SK-N-SH (cell line): ENCODE results near the gene ZNF592. TPM values are rescaled to one million over a fixed set of nuclear protein-coding genes. Genes with fewer than 3 reads are reported as not detected.

Experiments used
- CTCF ChIA-PET: fragments of 300-600, 350-600 bp; formaldehyde crosslinking; extraction: SDS; loops from one replicate; lab custom pipeline; 2021; lab: Yijun Ruan, JAX
- POLR2A ChIA-PET: fragments of 350-600 bp; sonication (Branson Sonifier 250); formaldehyde crosslinking; extraction: SDS; loops from one replicate; lab custom pipeline; 2020; ENCODE audit warnings: antibody characterized with exemption, inconsistent platforms; lab: Yijun Ruan, JAX
- DNase-seq: peaks from one replicate; pipeline ENCODE4 v3.0.0; 2012
- H2AFZ ChIP-seq: fragments of 200-600 bp; sonication (generic); 2 replicates; pipeline ENCODE4 v1.8.1; 2016; ENCODE audit warnings: antibody characterized with exemption, mild to moderate bottlenecking, low read depth
- H3F3A ChIP-seq: fragments of 200-600 bp; sonication (generic); replicated peaks from 2 replicates; pipeline ENCODE3; 2016; ENCODE audit warnings: antibody characterized with exemption, mild to moderate bottlenecking; ENCODE audit not compliant: insufficient read depth
- H3K27ac ChIP-seq, 2 experiments: fragments of 200-500 bp in 1 of 2; fragments of 200-600 bp in 1 of 2; sonication (Bioruptor generic) in 1 of 2; sonication (generic), shearing (Covaris generic) in 1 of 2; 2 replicates each; pipeline versions ENCODE4 v1.5.1 to v1.6.1; 2014 to 2016; ENCODE audit warnings: low read depth in 2 of 2, inconsistent platforms in 1 of 2, low read length in 1 of 2, mild to moderate bottlenecking in 1 of 2, mixed read lengths in 1 of 2
- H3K27me3 ChIP-seq: fragments of 200-600 bp; sonication (generic), shearing (Covaris generic); 2 replicates; pipeline ENCODE4 v1.6.1; 2016; ENCODE audit warnings: mixed run types; ENCODE audit not compliant: insufficient read depth
- H3K36me3 ChIP-seq, 2 experiments: fragments of 200-500 bp in 1 of 2; fragments of 200-600 bp in 1 of 2; sonication (Bioruptor generic) in 1 of 2; sonication (generic) in 1 of 2; replicated peaks in 1 of 2; 2 replicates each; pipeline versions ENCODE3 to v1.5.1; 2014 to 2016; ENCODE audit warnings: low read length in 1 of 2, mild to moderate bottlenecking in 1 of 2; ENCODE audit not compliant: insufficient read depth in 2 of 2, control insufficient read depth in 1 of 2
- H3K4me1 ChIP-seq, 2 experiments: fragments of 200-500 bp in 1 of 2; fragments of 200-600 bp in 1 of 2; sonication (Bioruptor generic) in 1 of 2; sonication (generic), shearing (Covaris generic) in 1 of 2; 2 replicates each; pipeline versions ENCODE4 v1.5.1 to v1.6.1; 2014 to 2016; ENCODE audit warnings: low read depth in 1 of 2, low read length in 1 of 2, mixed run types in 1 of 2; ENCODE audit not compliant: insufficient read depth in 2 of 2, control insufficient read depth in 1 of 2
- H3K4me2 ChIP-seq: fragments of 200-600 bp; sonication (generic), shearing (Covaris generic); 2 replicates; pipeline ENCODE4 v1.6.1; 2017; ENCODE audit warnings: mixed run types
- H3K4me3 ChIP-seq, 2 experiments: fragments of 200-500 bp in 1 of 2; fragments of 200-600 bp in 1 of 2; sonication (Bioruptor generic) in 1 of 2; sonication (generic), shearing (Covaris generic) in 1 of 2; 2 replicates each; pipeline versions ENCODE4 v1.5.1 to v1.8.1; 2014 to 2016; ENCODE audit warnings: low read depth in 2 of 2, inconsistent platforms in 1 of 2, low read length in 1 of 2, mild to moderate bottlenecking in 1 of 2, mixed read lengths in 1 of 2, moderate library complexity in 1 of 2
- H3K79me2 ChIP-seq: fragments of 200-600 bp; sonication (generic); 2 replicates; pipeline ENCODE4 v1.8.1; 2017; ENCODE audit warnings: mild to moderate bottlenecking; ENCODE audit not compliant: insufficient read depth
- H3K9ac ChIP-seq: fragments of 200-600 bp; sonication (generic); 2 replicates; pipeline ENCODE4 v1.6.1; 2017; ENCODE audit warnings: mixed run types
- H3K9me2 ChIP-seq: fragments of 200-600 bp; sonication (generic); 2 replicates; pipeline ENCODE4 v1.6.1; 2017; ENCODE audit warnings: mixed run types
- H3K9me3 ChIP-seq: fragments of 200-600 bp; sonication (generic); 2 replicates; pipeline ENCODE4 v1.6.1; 2017; ENCODE audit warnings: mixed run types, mild to moderate bottlenecking, moderate library complexity
- H4K20me1 ChIP-seq: fragments of 200-600 bp; sonication (generic); 2 replicates; pipeline ENCODE4 v1.6.1; 2017; ENCODE audit warnings: mild to moderate bottlenecking, mixed run types; ENCODE audit not compliant: insufficient read depth
- CHD2 ChIP-seq: fragments of 150-350 bp; IDR thresholded peaks from 2 replicates; pipeline ENCODE4 v1.6.1; 2018; ENCODE audit warnings: low read length; ENCODE audit not compliant: partially characterized antibody
- ELF1 ChIP-seq: IDR thresholded peaks from 2 replicates; pipeline ENCODE4 v1.4.0; 2012
- EP300 ChIP-seq, 2 experiments: IDR thresholded peaks; 2 replicates each; pipeline versions ENCODE4 v1.4.0 to v1.6.1; 2012; ENCODE audit warnings: borderline replicate concordance in 1 of 2, low read depth in 1 of 2, low read length in 1 of 2
- FOSL2 ChIP-seq: IDR thresholded peaks from 2 replicates; pipeline ENCODE4 v1.4.0; 2012; ENCODE audit warnings: low read depth, mild to moderate bottlenecking, moderate library complexity, borderline replicate concordance
- IRF3 ChIP-seq: fragments of 150-350 bp; IDR thresholded peaks from 2 replicates; pipeline ENCODE4 v1.6.1; 2016; ENCODE audit warnings: mild to moderate bottlenecking, low read depth, low read length
- MAX ChIP-seq: IDR thresholded peaks from 2 replicates; pipeline ENCODE4 v1.4.0; 2012; ENCODE audit warnings: low read depth
- MEF2A ChIP-seq: IDR thresholded peaks from 2 replicates; pipeline ENCODE4 v1.4.0; 2012; ENCODE audit warnings: low read depth, borderline replicate concordance
- MXI1 ChIP-seq: IDR thresholded peaks from 2 replicates; pipeline ENCODE4 v1.6.1; 2012; ENCODE audit warnings: mild to moderate bottlenecking, low read depth, low read length, improper control_type of control experiment
- NFIC ChIP-seq: IDR thresholded peaks from 2 replicates; pipeline ENCODE4 v1.4.0; 2012; ENCODE audit warnings: borderline replicate concordance
- NRF1 ChIP-seq: IDR thresholded peaks from 2 replicates; pipeline ENCODE4 v1.6.1; 2012; ENCODE audit warnings: low read depth, mild to moderate bottlenecking, low read length
- PBX3 ChIP-seq: IDR thresholded peaks from 2 replicates; pipeline ENCODE4; 2012
- POLR2AphosphoS5 ChIP-seq: IDR thresholded peaks from 2 replicates; pipeline ENCODE4 v1.6.1; 2012; ENCODE audit warnings: low read depth, low read length
- RCOR1 ChIP-seq: fragments of 150-350 bp; IDR thresholded peaks from 2 replicates; pipeline ENCODE4 v1.6.1; 2017; ENCODE audit warnings: antibody characterized with exemption, low read length
- YY1 ChIP-seq: IDR thresholded peaks from 2 replicates; pipeline ENCODE4 v1.4.0; 2012; ENCODE audit warnings: low read depth, mild to moderate bottlenecking
- WGBS: methylation state at CpG from one replicate; pipeline ENCODE4 v1.1.6; 2017; ENCODE audit warnings: low lambda C conversion rate; 5-methylcytosine and 5-hydroxymethylcytosine counted together
- polyA plus RNA-seq, 3 experiments: library from polyadenylated mRNA; depleted of rRNA; stranded (reverse); fragments of >200 nt; gene quantifications; 2 replicates each; pipeline ENCODE4 v1.2.3, GENCODE V29; 2012
- TF ChIP-seq, protein P1 (sequence below): IDR thresholded peaks from 2 replicates; pipeline ENCODE4 v1.4.0; 2012; ENCODE audit warnings: low read depth, borderline replicate concordance
- TF ChIP-seq, protein P2 (sequence below): fragments of 200-600 bp; sonication (generic); IDR thresholded peaks from 2 replicates; pipeline ENCODE4 v1.6.1; 2017; ENCODE audit warnings: antibody characterized with exemption, mild to moderate bottlenecking, moderate library complexity

Gene ZNF592
- polyA plus RNA-seq, 1 of the 3 experiments (the other 2 are of a cell fraction): 8.0 TPM

DNA sequence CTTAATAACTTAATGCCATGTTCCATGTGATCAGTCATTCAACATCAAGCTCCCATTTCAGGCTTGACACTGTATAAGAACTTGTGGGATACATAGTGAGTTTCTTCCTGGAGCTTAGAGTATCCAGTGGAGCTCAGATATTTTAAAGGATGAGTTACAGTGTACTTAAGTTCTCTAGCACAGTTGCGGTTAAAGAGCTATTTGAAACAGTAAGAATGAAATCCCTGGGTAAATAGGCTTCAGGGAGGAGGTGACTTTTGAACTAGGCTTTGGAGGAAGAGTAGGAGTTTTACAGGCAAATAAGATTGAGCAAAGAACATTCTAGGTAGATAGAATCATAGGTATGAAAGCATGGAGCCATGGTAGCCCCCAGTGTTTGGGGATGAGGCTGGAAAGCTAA is 3.8 kb downstream of the ZNF592 start:
- CTCF ChIA-PET: interaction anchor here (0.6 to 1.3 kb wide), 5 partner anchors 12 to 176 kb away, joined by 3 to 5 read pairs (median 3); partner anchors contain the start of gene WDR73

More for the DNA sequence above, 3.8 kb downstream of the ZNF592 start:
- Histone ChIP-seq H3K4me3 (peak overlapping the region in 1 of 2 experiments; percentile 11; a peak in 1 of 4 replicates), H3K4me1 (peaks cover 7 to 19% of the 10 kb centered on the region in 2 experiments; a peak in 3 of 4 replicates), H3K27ac (peak overlapping the region in 1 of 2 experiments; percentile 53; a peak in 3 of 4 replicates), H3K9me3 (no peaks in the 10 kb centered on the region), H3F3A (peaks cover 15% of the 10 kb centered on the region), H3K36me3 (peaks cover 0 to 3% of the 10 kb centered on the region in 2 experiments), H3K27me3 (no peaks in the 10 kb centered on the region), H3K9me2 (no peaks in the 10 kb centered on the region), H3K9ac (no peak overlapping the region), H4K20me1 (peaks cover 78% of the 10 kb centered on the region), H3K79me2 (peaks cover 88% of the 10 kb centered on the region), H3K4me2 (peak overlapping the region; percentile 43; the same call in 1 of the 2 replicates), H2AFZ (no peak overlapping the region)
- POLR2A ChIA-PET: no interaction called here
- WGBS: 84% methylated on average over 1 of the region's 1 CpG
- no peak for DNase-seq
- no peak for TF ChIP-seq MAX
- no peak for TF ChIP-seq ELF1
- no peak for TF ChIP-seq MXI1
- TF ChIP-seq YY1: no peak
- TF ChIP-seq, protein P1, sequence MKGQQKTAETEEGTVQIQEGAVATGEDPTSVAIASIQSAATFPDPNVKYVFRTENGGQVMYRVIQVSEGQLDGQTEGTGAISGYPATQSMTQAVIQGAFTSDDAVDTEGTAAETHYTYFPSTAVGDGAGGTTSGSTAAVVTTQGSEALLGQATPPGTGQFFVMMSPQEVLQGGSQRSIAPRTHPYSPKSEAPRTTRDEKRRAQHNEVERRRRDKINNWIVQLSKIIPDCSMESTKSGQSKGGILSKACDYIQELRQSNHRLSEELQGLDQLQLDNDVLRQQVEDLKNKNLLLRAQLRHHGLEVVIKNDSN: no peak
- no peak for TF ChIP-seq PBX3
- no peak for TF ChIP-seq NRF1
- TF ChIP-seq NFIC: no peak
- TF ChIP-seq MEF2A: no peak
- no peak for TF ChIP-seq IRF3
- TF ChIP-seq, protein P2, sequence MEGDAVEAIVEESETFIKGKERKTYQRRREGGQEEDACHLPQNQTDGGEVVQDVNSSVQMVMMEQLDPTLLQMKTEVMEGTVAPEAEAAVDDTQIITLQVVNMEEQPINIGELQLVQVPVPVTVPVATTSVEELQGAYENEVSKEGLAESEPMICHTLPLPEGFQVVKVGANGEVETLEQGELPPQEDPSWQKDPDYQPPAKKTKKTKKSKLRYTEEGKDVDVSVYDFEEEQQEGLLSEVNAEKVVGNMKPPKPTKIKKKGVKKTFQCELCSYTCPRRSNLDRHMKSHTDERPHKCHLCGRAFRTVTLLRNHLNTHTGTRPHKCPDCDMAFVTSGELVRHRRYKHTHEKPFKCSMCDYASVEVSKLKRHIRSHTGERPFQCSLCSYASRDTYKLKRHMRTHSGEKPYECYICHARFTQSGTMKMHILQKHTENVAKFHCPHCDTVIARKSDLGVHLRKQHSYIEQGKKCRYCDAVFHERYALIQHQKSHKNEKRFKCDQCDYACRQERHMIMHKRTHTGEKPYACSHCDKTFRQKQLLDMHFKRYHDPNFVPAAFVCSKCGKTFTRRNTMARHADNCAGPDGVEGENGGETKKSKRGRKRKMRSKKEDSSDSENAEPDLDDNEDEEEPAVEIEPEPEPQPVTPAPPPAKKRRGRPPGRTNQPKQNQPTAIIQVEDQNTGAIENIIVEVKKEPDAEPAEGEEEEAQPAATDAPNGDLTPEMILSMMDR: no peak
- no peak for TF ChIP-seq FOSL2
- no peak for TF ChIP-seq RCOR1
- TF ChIP-seq POLR2AphosphoS5: no peak
- no peak for TF ChIP-seq CHD2
- TF ChIP-seq EP300 (IDR thresholded peaks at IDR 0.05; ENCODE audit: borderline replicate concordance in 1 of 2, low read depth in 1 of 2, low read length in 1 of 2): no peak
